GM18868 (cell line): Measurements from ENCODE around the gene LONP2.
A peak's percentile ranks its signal among the peaks of the same experiment; 100 is the strongest.
"Not testable (repeated sequence)": the region's sequence is repeated elsewhere in the genome, so short reads cannot be mapped to it uniquely, and the experiment has no call there.

Experiments used
- ATAC-seq: cut with Tn5 transposase; IDR thresholded peaks from one replicate; pipeline ENCODE4 v1.9.1; 2021; ENCODE audit warnings: mild to moderate bottlenecking, moderate library complexity; ENCODE audit not compliant: unreplicated experiment

The LONP2 gene

DNA sequence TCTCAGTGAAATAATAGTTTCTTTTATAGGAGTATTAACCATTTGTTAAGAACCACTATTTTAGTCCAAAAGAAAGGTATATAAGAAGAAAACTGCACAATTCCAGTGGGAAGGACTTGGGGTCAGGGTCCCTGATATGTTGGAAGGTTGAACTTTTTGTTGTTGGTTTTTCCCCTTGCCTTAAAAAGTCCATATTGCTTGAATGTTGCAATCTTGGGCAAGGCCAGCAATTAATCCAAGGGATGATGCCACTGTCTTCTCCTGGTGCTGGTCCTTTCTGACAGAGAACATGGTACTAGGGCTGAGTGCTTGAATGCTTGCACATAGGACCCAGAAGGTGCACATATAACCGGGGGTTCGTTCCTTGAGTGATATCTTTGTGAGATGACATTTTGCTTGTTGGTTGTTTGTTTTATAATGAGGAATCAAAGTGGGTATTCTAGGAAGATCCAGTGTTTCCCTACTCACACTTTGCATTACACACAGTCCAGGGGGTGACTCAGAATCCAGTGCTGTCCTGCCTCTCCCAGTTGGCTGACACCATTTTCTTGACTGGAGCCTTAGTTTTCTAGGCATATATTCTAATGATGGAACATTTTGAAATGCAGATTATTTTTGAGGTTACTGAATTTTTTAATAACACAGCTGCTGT, 86.2 kb downstream of the LONP2 start:
- ATAC-seq, result no peak

DNA sequence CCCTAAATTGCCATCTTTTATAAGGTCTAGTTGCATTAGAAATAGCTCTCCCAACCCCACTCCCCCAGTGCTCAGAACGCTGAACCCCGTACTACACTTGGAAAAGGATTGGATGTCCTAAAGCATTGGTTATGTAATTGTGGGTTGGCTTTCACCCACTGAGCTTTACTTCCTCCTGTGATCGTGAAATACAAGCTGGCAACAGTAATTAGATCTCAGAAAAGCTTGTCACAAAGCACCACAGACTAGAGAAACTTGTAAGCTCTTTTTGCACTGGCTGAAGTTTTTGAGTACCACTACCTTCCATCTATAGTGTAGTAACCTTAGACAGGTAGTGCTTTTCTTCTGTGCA, 86.7 kb downstream of the LONP2 start:
- ATAC-seq, result no peak

DNA sequence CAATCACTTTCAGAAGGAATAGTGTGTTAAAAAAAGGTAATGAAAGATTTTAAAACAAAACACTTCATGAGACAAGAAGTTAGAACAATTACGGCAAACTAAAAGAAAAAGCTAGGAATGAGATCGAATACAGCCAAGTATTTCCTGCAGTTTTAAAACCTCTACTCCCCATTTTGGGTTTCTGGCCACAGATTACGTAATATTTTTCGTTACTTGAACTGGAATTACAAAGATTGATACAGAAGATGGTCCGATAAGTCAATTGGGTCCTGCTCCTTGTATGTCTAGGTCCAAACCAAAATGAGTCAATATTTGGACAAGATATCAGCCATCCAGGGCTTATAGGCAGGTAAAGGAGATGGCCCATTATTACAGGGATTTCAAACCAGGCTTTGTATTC, 88.9 kb downstream of the LONP2 start:
- no peak for ATAC-seq

DNA sequence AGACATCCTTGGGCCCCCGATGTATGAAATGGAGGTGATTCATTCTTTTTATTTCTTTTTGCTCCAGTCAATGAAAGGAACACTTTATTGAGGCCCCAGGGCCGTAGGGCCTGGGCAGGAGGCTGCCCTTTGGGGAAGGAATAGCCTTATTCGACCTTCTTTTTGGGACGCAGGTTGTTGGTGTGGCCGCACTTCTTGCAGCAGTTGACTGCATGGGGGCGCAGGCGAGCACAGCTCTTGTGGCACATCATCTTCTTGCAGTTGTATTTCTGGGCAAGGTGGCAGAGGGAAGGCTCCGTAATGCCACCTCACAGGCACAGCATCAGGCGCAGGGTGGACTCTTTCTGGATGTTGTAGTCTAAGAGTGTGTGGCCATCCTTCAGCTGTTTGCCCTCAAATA, 90.2 kb downstream of the LONP2 start:
- no peak for ATAC-seq

DNA sequence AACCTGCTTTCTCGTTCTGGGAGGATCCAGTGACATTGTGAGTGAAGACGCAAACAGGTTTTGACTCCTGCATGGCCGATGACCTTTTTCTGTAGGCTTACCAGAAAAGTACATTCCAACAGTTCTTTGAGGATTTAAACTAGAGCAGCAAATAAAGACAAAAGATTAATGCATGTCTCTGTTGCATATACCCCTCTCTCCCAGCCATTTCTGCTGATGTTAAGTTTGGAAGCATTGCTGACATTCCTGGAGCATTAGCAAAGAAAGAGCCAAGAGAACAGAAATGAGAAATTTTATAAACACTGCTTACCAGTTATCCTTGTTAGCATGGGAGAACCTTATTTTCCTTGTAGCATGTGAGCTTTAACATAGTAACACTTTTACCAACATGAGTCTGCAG, 91.9 kb downstream of the LONP2 start:
- no peak for ATAC-seq

DNA sequence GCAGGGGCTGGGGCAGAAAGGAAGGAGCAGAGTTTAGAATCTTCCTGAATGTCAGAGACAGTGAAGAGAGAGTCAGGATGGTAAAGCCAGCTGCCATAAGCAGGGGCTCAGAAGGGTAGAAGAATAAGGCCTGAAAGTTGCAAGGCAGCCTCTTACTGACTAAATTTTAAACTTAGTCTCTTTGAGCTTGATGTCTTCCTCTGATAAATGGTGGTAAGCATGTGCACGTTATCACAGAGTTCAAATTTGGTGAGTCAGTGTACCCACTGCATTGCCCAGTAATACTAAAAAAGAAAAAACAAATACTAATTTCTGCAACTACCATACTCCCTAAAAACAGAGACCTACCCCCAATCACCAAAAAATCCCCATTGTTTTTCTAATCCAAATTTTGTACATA, 96.0 kb downstream of the LONP2 start:
- ATAC-seq, result no peak

DNA sequence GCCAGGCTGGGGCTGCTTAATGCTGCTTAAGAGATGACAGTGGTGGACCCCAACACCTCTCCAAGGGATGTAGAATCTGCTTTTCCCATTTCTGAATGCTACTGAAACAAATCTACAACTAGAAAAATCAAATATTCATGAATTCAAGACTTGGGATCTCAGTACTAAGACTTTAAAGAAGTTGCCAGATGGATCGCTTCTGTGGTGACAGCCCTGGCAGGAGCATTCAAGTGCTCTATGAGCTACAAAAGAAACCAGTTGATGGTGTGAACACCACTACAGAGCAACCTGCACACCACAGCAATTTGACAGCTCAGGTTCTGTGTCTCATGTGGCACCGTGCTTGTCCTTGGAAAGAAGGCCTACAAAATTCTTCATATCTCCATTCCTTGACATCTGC, 98.5 kb downstream of the LONP2 start:
- ATAC-seq, result no peak

DNA sequence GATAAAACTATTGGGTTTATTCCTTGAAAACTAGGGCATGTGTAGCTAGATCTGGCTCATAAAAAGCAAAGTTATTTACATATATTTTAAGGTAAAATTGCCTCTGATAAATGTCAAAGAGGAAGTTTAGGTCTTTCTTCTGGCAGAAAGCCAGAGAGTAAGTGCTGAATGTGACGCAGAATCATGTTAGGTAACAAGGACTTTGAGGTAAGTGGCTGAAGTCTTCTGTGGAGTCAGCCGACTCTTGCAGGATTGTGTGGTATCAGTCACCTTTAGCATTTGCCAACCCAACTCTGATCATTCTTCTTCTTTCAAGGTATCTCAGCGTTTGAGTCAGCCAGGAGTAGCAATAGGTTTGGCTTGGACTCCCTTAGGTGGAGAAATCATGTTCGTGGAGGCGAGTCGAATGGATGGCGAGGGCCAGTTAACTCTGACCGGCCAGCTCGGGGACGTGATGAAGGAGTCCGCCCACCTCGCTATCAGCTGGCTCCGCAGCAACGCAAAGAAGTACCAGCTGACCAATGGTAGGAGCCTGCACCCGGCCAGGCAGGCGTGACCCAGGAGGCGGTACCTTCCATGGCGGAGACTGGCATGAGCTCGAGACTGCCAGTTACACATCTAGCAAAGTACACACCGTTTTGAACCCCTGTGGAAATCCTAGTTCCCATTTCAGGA, 103.2 kb downstream of the LONP2 start:
- no peak for ATAC-seq

DNA sequence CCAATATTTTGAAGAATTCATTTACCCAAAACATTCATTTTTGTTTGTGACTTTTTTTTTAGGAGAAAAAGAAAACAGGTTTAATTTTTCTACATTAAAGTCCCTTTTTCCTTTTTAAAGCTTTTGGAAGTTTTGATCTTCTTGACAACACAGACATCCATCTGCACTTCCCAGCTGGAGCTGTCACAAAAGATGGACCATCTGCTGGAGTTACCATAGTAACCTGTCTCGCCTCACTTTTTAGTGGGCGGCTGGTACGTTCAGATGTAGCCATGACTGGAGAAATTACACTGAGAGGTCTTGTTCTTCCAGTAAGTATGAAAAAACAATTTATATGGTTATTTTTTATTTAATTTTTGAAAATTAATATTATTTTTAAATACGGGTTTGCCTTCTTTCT, 103.9 kb downstream of the LONP2 start:
- no peak for ATAC-seq

DNA sequence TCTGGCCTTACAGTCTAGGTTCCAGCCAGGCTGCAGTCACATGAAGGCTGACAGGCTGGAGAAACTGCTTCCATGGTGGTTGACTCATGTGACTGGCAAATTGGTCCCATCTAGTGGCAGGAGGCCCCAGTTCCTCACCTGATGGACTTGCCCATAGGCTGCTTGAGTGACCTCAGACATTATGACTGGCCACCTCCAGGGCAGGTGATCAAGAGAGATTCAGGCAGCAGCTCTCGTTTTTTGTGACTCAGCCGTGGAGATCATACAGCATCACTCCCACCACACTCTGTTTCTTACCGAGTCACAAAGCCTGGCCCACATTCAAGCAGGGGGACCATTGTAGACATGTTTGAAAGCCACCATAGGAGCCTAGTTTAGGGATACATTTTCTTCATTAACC, 106.6 kb downstream of the LONP2 start:
- ATAC-seq, result no peak

DNA sequence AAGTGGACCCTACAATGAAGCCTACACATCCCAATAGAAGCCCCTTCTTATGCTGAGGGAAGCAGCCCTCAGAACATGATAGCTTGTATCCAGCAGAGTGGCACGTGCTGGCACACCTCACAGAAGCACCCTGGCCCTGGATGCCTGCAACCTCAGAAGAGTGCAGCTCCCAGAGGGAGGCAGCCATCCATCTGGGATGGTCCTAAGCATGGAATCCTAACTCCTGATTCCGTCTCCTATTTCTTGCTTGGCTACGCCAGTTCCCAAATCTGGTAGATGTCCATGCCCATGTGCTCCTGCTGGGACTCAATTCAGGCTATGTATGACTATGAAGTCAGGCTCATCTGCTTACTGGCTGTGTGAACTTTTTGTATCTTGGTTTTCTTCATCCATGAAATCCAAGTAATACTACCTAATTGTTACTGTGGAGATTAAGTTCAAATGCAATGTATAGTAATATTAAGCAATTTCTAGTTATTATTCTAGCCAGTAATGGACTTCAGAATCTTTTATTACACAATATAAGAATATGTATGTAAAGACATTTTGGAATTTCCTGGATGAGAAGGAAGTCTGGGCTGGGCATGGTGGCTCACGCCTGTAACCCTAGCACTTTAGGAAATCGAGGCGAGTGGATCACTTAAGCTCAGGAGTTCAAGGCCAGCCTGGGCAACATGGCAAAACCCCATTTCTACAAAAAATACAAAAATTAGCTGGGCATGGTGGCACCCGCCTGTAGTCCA, 108.7 kb downstream of the LONP2 start:
- ATAC-seq, result no peak

DNA sequence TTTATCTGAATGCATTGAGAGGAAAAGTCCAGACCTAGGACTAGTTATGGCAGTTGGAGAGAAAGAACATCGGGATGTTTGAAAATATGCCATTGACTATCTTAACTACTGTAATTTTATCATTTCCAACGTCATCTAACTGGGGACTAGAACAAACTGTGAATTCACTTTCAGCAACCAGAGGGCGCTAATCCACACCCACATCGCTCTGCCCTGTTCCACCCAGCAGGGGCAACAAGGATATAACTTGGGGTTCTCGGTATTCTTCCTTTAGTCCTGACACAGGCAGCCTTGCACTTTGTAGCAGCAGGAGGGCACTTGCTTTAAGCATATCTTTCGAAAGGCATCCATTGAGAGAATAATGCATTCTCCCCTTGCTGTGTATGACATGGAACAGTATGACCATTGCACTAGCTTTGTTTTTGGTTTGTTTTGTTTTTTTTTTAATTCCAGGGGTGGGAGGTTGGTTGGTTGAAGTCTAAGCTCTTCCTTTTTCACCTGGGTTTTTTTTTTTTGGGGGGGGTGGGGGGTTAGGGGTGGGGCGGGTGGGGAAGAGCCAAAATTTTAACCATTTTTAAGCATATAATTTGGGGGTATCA, 109.6 kb downstream of the LONP2 start:
- peak; percentile 85 for ATAC-seq

DNA sequence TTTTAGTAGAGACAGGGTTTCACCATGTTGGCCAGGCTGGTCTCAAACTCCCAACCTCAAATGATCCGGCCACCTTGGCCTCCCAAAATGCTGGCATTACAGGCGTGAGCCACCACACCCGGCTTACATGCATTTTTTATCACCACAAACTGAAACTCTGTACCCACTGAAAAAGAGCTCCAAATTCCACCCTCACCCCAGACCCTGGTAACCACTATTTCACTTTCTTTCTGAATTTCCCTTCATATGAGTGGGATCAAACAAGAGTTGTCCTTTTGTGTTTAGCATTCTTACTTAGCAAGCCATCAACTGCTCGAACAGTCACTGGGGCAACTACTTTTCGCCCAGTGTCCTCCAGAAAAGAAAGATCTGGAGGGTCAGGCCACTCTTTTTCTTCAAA, 110.3 kb downstream of the LONP2 start:
- not testable (repeated sequence) for ATAC-seq

DNA sequence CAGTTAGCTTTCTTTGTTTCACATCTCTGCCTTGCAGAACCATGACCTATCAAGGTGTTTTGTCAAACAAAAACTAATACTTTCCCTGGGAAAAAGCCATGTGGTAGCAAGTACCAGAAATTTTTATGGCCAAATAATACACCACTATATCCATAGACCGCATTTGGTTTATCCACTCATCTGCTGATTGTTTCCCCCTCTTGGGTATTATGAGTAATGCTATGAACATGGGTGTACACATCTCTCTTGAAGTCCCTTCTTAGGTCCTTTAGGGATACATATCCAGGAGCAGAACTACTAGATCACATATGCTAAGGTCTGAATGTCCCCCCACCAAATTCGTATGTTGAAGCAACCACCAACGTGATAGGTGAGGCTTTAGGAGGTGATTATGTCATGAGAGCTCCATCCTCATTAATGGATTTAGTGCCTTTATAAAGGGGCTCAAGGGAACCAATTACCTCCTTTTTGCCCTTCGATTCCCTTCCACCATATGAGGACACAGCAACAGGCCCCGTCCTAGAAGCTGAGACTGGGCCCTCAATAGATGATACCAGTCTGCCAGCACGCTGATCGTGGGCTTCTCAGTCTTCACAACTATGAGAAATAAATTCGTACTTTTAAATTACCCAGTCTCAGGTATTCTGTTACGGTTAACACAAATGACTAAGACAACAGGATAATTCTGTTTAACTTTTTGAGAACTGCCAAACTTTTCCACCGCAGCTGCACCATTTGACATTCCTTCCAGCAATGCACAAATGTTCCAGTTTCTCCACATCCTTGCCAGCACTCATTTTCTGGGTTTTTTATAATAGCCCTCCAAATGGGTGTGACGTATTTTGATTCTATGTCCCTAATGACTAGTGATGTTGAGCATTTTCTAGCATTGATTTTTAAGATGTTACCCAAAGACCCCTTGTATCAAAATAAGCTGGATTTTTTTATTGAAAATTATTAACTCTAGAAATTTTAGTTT, 111.1 kb downstream of the LONP2 start:
- no peak for ATAC-seq

DNA sequence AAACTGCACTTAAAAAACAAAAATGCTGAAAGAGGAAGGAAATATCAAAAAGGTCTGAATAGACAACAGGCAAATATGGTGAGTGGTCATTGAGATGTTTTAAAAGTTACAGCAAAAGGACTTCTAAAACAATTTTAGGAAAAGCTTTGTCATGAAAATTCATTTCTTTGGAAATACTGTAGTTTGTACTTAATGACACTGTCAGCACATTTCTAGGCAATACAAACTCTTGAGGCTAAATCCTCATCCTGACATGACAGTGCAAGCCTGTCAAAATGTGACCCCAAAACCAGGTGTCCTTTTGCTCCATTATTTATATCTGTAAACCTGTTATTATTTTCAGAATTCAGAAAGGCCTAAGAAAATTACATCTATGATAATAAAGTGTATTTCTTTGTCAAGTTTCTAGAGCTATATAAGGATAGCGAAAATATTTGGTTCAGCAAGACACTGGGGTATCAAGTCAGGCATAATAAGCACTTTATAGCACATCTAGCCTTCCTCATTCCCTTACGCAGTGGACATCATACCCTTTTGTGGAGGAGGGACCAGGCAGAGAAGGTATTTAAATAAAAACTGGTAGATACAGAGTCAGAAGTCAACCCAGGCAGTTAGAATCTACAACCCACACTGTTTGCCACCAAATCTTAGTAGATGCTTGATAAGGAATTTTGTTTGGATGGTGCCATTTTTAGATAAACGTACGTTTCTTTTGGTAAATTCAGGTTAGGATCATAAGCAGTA, 112.7 kb downstream of the LONP2 start:
- ATAC-seq, result no peak

DNA sequence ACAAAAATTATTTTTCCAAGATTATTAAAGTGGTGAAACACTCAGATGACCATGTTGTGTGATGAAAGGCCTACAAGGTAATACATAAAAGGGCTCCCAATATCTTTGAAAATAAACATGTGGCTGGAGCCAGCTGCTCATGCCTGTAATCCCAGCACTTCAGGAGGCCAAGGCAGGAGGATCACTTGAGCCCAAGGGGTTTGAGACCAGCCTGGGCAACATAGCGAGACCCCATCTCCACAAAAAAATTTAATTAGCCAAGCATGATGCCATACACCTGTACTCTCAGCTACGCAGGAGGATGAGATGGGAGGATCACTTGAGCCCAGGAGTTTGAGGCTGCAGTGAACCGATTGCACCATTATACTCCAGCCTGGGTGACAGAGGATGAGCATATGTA, 114.3 kb downstream of the LONP2 start:
- no peak for ATAC-seq

DNA sequence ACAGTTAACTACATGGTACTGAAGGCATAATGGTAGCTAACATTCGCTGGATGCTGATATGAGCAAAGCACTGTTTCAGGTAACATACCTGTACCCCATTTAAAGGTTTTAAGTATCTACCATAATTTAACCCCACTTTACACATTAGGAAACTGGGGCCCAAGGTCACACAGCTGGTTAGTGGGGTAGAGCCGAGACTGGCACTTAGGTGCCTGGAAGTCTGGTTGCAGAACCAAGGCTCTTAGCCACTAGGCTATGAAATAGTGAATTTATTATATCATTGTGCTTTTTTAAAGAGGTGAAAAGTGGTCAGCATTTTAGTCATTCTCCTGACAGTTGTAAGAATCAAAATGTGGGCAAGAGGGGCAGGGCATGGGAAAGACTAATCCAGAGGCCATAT, 115.9 kb downstream of the LONP2 start:
- no peak for ATAC-seq

DNA sequence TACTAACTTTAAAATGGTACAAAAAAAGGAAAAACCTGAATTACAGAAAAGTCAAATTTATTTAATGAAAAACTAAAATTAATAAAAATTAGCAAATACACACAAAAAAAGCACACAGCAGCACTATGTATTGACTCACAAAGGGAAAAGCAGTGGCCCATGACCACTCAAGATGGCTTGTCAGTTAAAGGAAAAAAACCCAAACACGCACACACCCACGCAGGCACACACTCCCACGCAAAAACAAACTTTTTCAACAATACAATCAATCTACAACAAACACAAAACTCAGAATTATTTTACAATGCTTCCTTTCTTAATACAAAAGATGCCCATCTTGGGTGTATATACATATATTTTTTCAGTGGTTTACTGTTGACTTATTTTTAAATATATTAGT, 116.9 kb downstream of the LONP2 start:
- no peak for ATAC-seq

DNA sequence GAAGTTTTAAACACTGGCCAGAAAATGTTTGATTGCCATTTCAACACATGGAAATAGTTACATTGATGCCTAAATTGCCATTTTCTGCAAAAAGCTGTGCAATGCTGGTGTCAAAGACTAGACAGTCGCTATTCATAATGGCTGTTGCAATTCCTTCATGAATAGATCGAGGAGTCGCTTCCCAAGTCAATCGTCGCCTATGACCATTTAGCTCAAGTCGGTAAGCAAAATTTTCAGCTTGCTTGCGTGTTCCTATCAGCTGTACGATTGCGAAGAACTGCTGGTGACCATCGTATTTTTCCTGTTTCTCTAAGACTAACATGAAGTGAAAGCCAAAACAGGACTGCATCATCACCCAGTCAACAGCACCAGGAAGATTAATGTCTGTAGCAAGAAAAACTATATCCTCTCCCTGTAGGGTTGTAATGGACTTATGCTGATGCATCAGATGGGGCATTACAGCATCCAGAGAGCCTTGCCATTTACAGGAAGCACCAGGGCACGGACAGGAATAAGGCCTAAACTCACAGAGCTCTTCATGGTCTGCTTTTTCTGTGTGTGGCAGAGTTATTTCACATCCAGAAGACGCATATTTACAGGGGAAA, 117.5 kb downstream of the LONP2 start:
- ATAC-seq, result no peak
